SH-SY5Y (cell line): ENCODE data around the gene ABCG4.

ENCODE experiments used
- GATA2 ChIP-seq: IDR thresholded peaks from 2 replicates; pipeline ENCODE4 v1.6.1; 2011; ENCODE audit warnings: mild to moderate bottlenecking, low read depth, low read length
- GATA3 ChIP-seq: IDR thresholded peaks from 2 replicates; pipeline ENCODE4 v1.6.1; 2011; ENCODE audit warnings: low read depth, mild to moderate bottlenecking, low read length, moderate library complexity

DNA sequence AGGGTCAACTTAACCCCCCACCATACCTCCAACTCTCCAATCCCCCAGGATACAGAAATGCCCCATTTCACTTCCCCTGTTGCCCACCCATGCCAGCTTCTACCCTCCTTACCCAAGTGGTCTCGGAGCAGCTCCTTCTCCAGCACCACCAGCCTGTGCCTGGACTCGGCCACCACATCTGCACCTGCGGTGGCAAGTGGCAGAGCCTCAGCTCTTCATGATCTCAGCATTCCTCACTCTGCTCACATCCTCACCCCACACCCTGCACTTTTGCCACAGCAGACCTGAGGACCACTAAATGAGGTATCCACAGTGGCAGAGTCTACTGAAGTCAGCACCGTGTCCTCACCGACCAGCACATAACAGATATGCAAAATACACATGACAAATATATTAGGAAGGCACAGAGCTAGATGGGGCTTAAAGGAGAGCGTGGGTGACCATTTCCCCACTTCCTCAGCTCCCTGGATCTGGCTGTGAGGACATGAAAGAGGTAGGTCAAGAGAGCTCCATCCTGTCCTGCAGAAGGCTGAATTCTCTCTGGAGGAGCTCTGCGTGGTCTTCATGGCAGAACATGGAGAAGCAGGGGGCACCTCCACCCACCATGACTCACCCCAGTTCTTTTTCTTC, 46.1 kb downstream of the ABCG4 start:
- TF ChIP-seq GATA3, result no peak
- TF ChIP-seq GATA2, result no peak
